ENCODE measurements around the gene ZNF727. TPM values are rescaled to one million over a fixed set of nuclear protein-coding genes. Genes with fewer than 3 reads are reported as not detected.

ZNF727 gene
- total RNA-seq, 1 experiment from 2014 or later: not detected

Other genes with a start within 250 kb of the ZNF727 start
- gene ZNF722, start 46.6 kb upstream of the ZNF727 start, total RNA-seq (2022): not detected in 2 replicates
- gene ZNF735, start 161.8 kb downstream of the ZNF727 start, total RNA-seq (2022): not detected in 2 replicates
- not detected in 2 replicates for gene ZNF679, start 183.0 kb downstream of the ZNF727 start, total RNA-seq (2022)